Heart left ventricle (tissue), 16 donors: ENCODE data around the gene C14orf180. TPM values are rescaled to one million over a fixed set of nuclear protein-coding genes. Genes with fewer than 3 reads are reported as not detected.

Experiments used
- ATAC-seq, 4 donors: fragments of 200-7000 bp; cut with Tn5 transposase; one replicate each; pipeline ENCODE4 v1.9.1; 2020 to 2022; ENCODE audit warnings: moderate library complexity in 4 of 4, mild to moderate bottlenecking in 3 of 4, moderate number of reproducible peaks in 1 of 4
- DNase-seq, 5 donors: peaks; one replicate each; pipeline ENCODE4 v3.0.0-alpha.2; 2020
- H3K27ac ChIP-seq, 12 donors: fragments of 200-600 bp; sonication (generic) in 4 of 12; one replicate each; pipeline versions ENCODE4 v1.5.0 to v1.8.0; 2016 to 2022; ENCODE audit warnings: mild to moderate bottlenecking in 2 of 12
- H3K27me3 ChIP-seq, 9 donors: fragments of 200-600 bp; sonication (generic) in 2 of 9; one replicate each; pipeline versions ENCODE4 v1.5.1 to v1.8.0; 2016 to 2022; ENCODE audit warnings: mild to moderate bottlenecking in 3 of 9
- H3K36me3 ChIP-seq, 9 donors: fragments of 200-600 bp; sonication (generic) in 2 of 9; one replicate each; pipeline versions ENCODE4 v1.5.0 to v1.8.0; 2018 to 2022; ENCODE audit warnings: mild to moderate bottlenecking in 2 of 9
- H3K4me1 ChIP-seq, 12 donors: fragments of 200-600 bp; sonication (generic) in 4 of 12; one replicate each; pipeline versions ENCODE4 v1.5.0 to v1.8.0; 2016 to 2022; ENCODE audit warnings: mild to moderate bottlenecking in 3 of 12
- H3K4me3 ChIP-seq, 12 donors: fragments of 200-600 bp; sonication (generic) in 4 of 12; one replicate each; pipeline versions ENCODE4 v1.5.0 to v1.8.0; 2017 to 2022; ENCODE audit warnings: mild to moderate bottlenecking in 9 of 12, moderate library complexity in 4 of 12
- H3K9me3 ChIP-seq, 12 donors: fragments of 200-600 bp; sonication (generic) in 4 of 12; one replicate each; pipeline versions ENCODE4 v1.5.0 to v1.8.0; 2016 to 2022; ENCODE audit warnings: mild to moderate bottlenecking in 1 of 12
- CTCF ChIP-seq, 12 donors: fragments of 200-600 bp; sonication (generic) in 4 of 12; IDR thresholded peaks; one replicate each; pipeline versions ENCODE4 v1.5.0 to v1.8.0; 2018 to 2022; ENCODE audit warnings: antibody characterized with exemption in 12 of 12, mild to moderate bottlenecking in 5 of 12
- POLR2A ChIP-seq, 2 donors: fragments of 450-650 bp; IDR thresholded peaks; one replicate each; pipeline ENCODE4 v1.6.1; 2017; ENCODE audit warnings: antibody characterized with exemption in 2 of 2, mild to moderate bottlenecking in 2 of 2, moderate library complexity in 2 of 2
- WGBS, 4 donors: extraction: QIAGEN DNeasy Blood & Tissue Kit in 2 of 4; methylation state at CpG; one replicate each; pipeline versions ENCODE4 v1.1.5 to v1.1.7; 2013 to 2018; 5-methylcytosine and 5-hydroxymethylcytosine counted together
- intact Hi-C, 10 donors: fragments of 100-400 bp; cut with DNase I; formaldehyde crosslinking; loops; one replicate each; pipeline versions ENCODE4 v1.11.1 to v1.14.2; 2022
- polyA plus RNA-seq, 2 donors: library from polyadenylated mRNA; stranded (reverse); fragments of 200-250 nt; gene quantifications; one replicate each; pipeline ENCODE4 v1.2.3, GENCODE V29; 2013
- total RNA-seq, 9 donors: library from RNA; depleted of rRNA in 2 of 9; stranded (reverse); fragments of >200 nt in 2 of 9; fragmentation: NEBNext Ultra II Directional in 3 of 9; extraction: Animal tissue kit (Norgen Biotek cat#: 25700) in 3 of 9; gene quantifications; one replicate each; pipeline versions ENCODE4 v1.1.0 to v1.2.4, GENCODE V29; 2016 to 2023
- donor health status: ischemic (EF 13 %, LVEDD 7.1; RV severe dilation, severe dysfunction).
- donor health status: healthy with polysubstance abuse.
- donor health status: DM: no; HTN: yes; CAD: no.
- donor health status: DM: no; HTN: no; CAD: no.
- donor health status: ischemic (EF 25% LVEDD 6.9; RV normal size, moderate dysfunction).
- donor health status: ischemic (EF 25% LVEDD 5.7; RV mildly dilated, moderate dysfunction).
- donor health status: healthy.
- donor health status: DM: yes; HTN: yes; CAD: no.
- donor health status: ischemic (EF 35%, LVEDD 5.7; RV mildly dilated, moderate dysfunction).
- donor health status: nonischemic (EF 11% LVEDD 7.7; RV severe dilation, severe dysfunction).
- donor health status: DM: yes; HTN: yes; CAD: no.
- donor health status: PGD.
- donor health status: ischemic (EF 29% LVEDD 5.4; RV normal size, mild dysfunction).
- donor health status: nonischemic (EF 23%, LVEDD 6.1; RV moderate dilation, normal function).

The C14orf180 gene
- total and polyA plus RNA-seq, 11 donors = 11.1 to 170 (median 75.3) TPM

GRCh38 chr14:104591031-104591430 is 11.5 kb downstream of the C14orf180 start:
- Histone ChIP-seq H3K9me3 (no peaks in the 10 kb centered on the region), H3K4me1 (peaks cover 0 to 34% (median 15%) of the 10 kb centered on the region in 12 donors), H3K27me3 (peaks cover 0 to 14% (median 0%) of the 10 kb centered on the region in 9 donors), H3K36me3 (peaks cover 0 to 19% (median 0%) of the 10 kb centered on the region in 9 donors), H3K27ac (peak overlapping the region in 1 of 12 donors; percentile 19), H3K4me3 (no peak overlapping the region)
- DNase-seq (peak in 3 of 5 donors; percentile 22 to 53 (median 31)), ATAC-seq (no peak)
- intact Hi-C loops = no loop called here
- WGBS, 4 donors = 61 to 68% (median 66%) methylated on average over 3 to 7 of the region's 7 CpGs
- TF ChIP-seq POLR2A (IDR thresholded peaks at IDR 0.05) (no peak), CTCF (IDR thresholded peaks at IDR 0.05) (no peak)

GRCh38 chr14:104591506-104592291 is 12.1 kb downstream of the C14orf180 start:
- Histone ChIP-seq H3K9me3 (no peaks in the 10 kb centered on the region), H3K27ac (peak overlapping the region in 1 of 12 donors; percentile 19), H3K27me3 (peaks cover 0 to 20% (median 0%) of the 10 kb centered on the region in 9 donors), H3K4me3 (no peak overlapping the region), H3K36me3 (peaks cover 0 to 19% (median 0%) of the 10 kb centered on the region in 9 donors), H3K4me1 (peaks cover 0 to 28% (median 9%) of the 10 kb centered on the region in 12 donors)
- intact Hi-C loops = no loop called here
- 70 to 77% (median 75%) methylated on average over 12 to 26 of the region's 26 CpGs for WGBS, 4 donors
- peak in 3 of 5 donors; percentile 20 to 40 (median 24) for DNase-seq
- no peak for TF ChIP-seq CTCF (IDR thresholded peaks at IDR 0.05)
- no peak for TF ChIP-seq POLR2A (IDR thresholded peaks at IDR 0.05)
- ATAC-seq = no peak

GRCh38 chr14:104592292-104592672 is 12.7 kb downstream of the C14orf180 start:
- no peak overlapping the region for H3K4me3 ChIP-seq
- H3K4me1 ChIP-seq = peaks cover 0 to 22% (median 6%) of the 10 kb centered on the region in 12 donors
- ATAC-seq (no peak), DNase-seq (peak in 2 of 5 donors; percentile 15 to 20)
- intact Hi-C loops = no loop called here
- no peak overlapping the region for H3K27ac ChIP-seq
- WGBS, 4 donors = 64 to 77% (median 71%) methylated on average over 3 of the region's 3 CpGs
- H3K27me3 ChIP-seq = peaks cover 0 to 26% (median 0%) of the 10 kb centered on the region in 9 donors
- TF ChIP-seq CTCF (IDR thresholded peaks at IDR 0.05) = no peak
- no peak for TF ChIP-seq POLR2A (IDR thresholded peaks at IDR 0.05)
- no peaks in the 10 kb centered on the region for H3K9me3 ChIP-seq
- peaks cover 0 to 19% (median 0%) of the 10 kb centered on the region in 9 donors for H3K36me3 ChIP-seq

GRCh38 chr14:104592785-104593184 is 13.2 kb downstream of the C14orf180 start:
- H3K27me3 ChIP-seq = peaks cover 0 to 29% (median 0%) of the 10 kb centered on the region in 9 donors
- H3K4me1 ChIP-seq = peaks cover 0 to 17% (median 1%) of the 10 kb centered on the region in 12 donors
- H3K27ac ChIP-seq = peak overlapping the region in 2 of 12 donors; percentile 9 to 16
- intact Hi-C loops = no loop called here
- H3K36me3 ChIP-seq = peaks cover 0 to 16% (median 0%) of the 10 kb centered on the region in 9 donors
- DNase-seq (peak in 1 of 5 donors; percentile 21), ATAC-seq (no peak)
- TF ChIP-seq CTCF (IDR thresholded peaks at IDR 0.05) (no peak), POLR2A (IDR thresholded peaks at IDR 0.05) (no peak)
- no peak overlapping the region for H3K4me3 ChIP-seq
- no peaks in the 10 kb centered on the region for H3K9me3 ChIP-seq
- WGBS, 4 donors = 55 to 79% (median 69%) methylated on average over 2 to 8 of the region's 8 CpGs
